Adipose tissue (tissue), 3 donors: Measurements from ENCODE around the gene GLRA3. TPM values are rescaled to one million over a fixed set of nuclear protein-coding genes. Genes with fewer than 3 reads are reported as not detected.

Experiments
- H3K27ac ChIP-seq: one replicate; pipeline ENCODE4 v1.5.1; 2013; ENCODE audit warnings: low read depth, low read length
- WGBS, 3 donors: extraction: QIAGEN DNeasy Blood & Tissue Kit; methylation state at CpG; one replicate each; pipeline ENCODE4 v1.1.7; 2013; 5-methylcytosine and 5-hydroxymethylcytosine counted together
- polyA plus RNA-seq, 3 donors: library from polyadenylated mRNA; stranded (reverse); fragments of 200-250 nt; gene quantifications; one replicate each; pipeline ENCODE4 v1.2.3, GENCODE V29; 2013
- donor health status: healthy with polysubstance abuse.
- donor health status: Bipolar disorder and iron deficiency.
- donor health status: healthy.

GLRA3 gene
- polyA plus RNA-seq, 3 donors: 0.03 TPM; not detected in 2

DNA sequence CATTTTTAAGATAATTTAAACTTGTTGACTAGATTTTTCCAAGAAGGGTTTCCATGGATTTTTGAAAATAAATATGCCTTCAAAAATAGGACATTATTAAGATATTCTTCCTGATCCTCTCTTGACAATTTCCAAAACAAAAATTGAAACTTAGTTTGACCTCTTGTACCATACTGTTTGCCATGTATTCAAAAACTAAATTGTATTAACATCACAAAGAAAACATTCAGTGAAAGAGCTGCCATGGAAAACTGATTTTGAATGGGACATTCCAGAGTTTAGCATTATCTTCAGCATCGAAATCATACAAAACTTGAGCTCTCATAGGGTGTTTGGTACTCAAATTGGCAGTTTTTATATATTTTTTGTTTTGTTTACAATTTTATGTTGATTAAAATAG lies 238.7 kb downstream of the GLRA3 start:
- 89 to 96% (median 96%) methylated on average over 1 of the region's 1 CpG for WGBS, 3 donors
- no peak overlapping the region for H3K27ac ChIP-seq

Other genes starting within 250 kb of the GLRA3 start
- gene ADAM29, start 89.1 kb upstream of the GLRA3 start, polyA plus RNA-seq: not detected